HL-60 (cell line): Measurements from ENCODE around the gene SMC1B.

Experiments
- DNase-seq, 2 experiments: peaks; one replicate each; pipeline ENCODE4 v3.0.0-alpha.2; 2010 to 2020; ENCODE audit warnings: low read depth in 1 of 2, low spot score in 1 of 2
- H3K27ac ChIP-seq: fragments of 250-450 bp; sonication (Bioruptor Pico); replicated peaks from 2 replicates; pipeline ENCODE4 v1.5.1; 2020; ENCODE audit warnings: mild to moderate bottlenecking, moderate library complexity
- H3K27me3 ChIP-seq: fragments of 250-450 bp; sonication (Bioruptor Pico); 2 replicates; pipeline ENCODE4 v1.5.1; 2021; ENCODE audit warnings: mild to moderate bottlenecking, moderate library complexity; ENCODE audit not compliant: insufficient read depth, poor library complexity, severe bottlenecking
- H3K4me3 ChIP-seq: replicated peaks from 2 replicates; pipeline ENCODE4 v1.5.1; 2011; ENCODE audit warnings: mild to moderate bottlenecking, control low read depth, low read length; ENCODE audit not compliant: insufficient read depth
- CTCF ChIP-seq: IDR thresholded peaks from one replicate; pipeline ENCODE4 v1.5.1; 2011; ENCODE audit warnings: low read length, control low read depth, inconsistent platforms; ENCODE audit not compliant: insufficient read depth
- GABPA ChIP-seq: IDR thresholded peaks from 2 replicates; pipeline ENCODE4 v1.6.1; 2012; ENCODE audit warnings: low read depth
- POLR2AphosphoS5 ChIP-seq: IDR thresholded peaks from 2 replicates; pipeline ENCODE4 v1.6.1; 2012; ENCODE audit warnings: low read depth
- REST ChIP-seq: IDR thresholded peaks from 2 replicates; pipeline ENCODE4 v1.6.1; 2012; ENCODE audit warnings: low read depth; ENCODE audit not compliant: insufficient replicate concordance
- SPI1 ChIP-seq: IDR thresholded peaks from 2 replicates; pipeline ENCODE4 v1.6.1; 2012; ENCODE audit warnings: low read depth, mild to moderate bottlenecking, borderline replicate concordance

Gene SMC1B

GRCh38 chr22:45427114-45427513 lies 13.7 kb upstream of the SMC1B start:
- DNase-seq, result no peak
- no peaks in the 10 kb centered on the region for H3K27me3 ChIP-seq
- H3K27ac ChIP-seq, result no peak overlapping the region
- H3K4me3 ChIP-seq, result no peak overlapping the region
- TF ChIP-seq GABPA (no peak), SPI1 (no peak), CTCF (no peak), POLR2AphosphoS5 (no peak), REST (no peak)

- Histone ChIP-seq H3K4me3 (no peak overlapping the region), H3K27me3 (no peaks in the 10 kb centered on the region), H3K27ac (no peak overlapping the region)
- DNase-seq, result no peak
- no peak for TF ChIP-seq SPI1
- no peak for TF ChIP-seq CTCF
- TF ChIP-seq POLR2AphosphoS5, result no peak
- TF ChIP-seq REST, result no peak
- TF ChIP-seq GABPA, result no peak
Observed at GRCh38 chr22:45426387-45426786, 13.0 kb upstream of the SMC1B start.

GRCh38 chr22:45425531-45426265 lies 12.3 kb upstream of the SMC1B start:
- TF ChIP-seq REST (no peak), GABPA (no peak), SPI1 (no peak), POLR2AphosphoS5 (no peak), CTCF (no peak)
- Histone ChIP-seq H3K27me3 (no peaks in the 10 kb centered on the region), H3K4me3 (no peak overlapping the region), H3K27ac (no peak overlapping the region)
- DNase-seq, result no peak
